Lower leg skin (tissue), 4 donors: ENCODE results near the gene TP73. TPM values are rescaled to one million over a fixed set of nuclear protein-coding genes. Genes with fewer than 3 reads are reported as not detected.

ENCODE experiments used
- DNase-seq, 2 donors: peaks; one replicate each; pipeline ENCODE4 v3.0.0-alpha.2; 2019; ENCODE audit warnings: low spot score in 2 of 2
- H3K4me3 ChIP-seq: fragments of 200-600 bp; sonication (generic); 2 replicates; pipeline ENCODE4 v1.5.1; 2017; ENCODE audit warnings: mild to moderate bottlenecking, low read depth; ENCODE audit not compliant: poor library complexity, severe bottlenecking
- POLR2A ChIP-seq, 2 donors: fragments of 450-650 bp; IDR thresholded peaks; one replicate each; pipeline ENCODE4 v1.6.1; 2016 to 2017; ENCODE audit warnings: antibody characterized with exemption in 2 of 2, mild to moderate bottlenecking in 1 of 2, moderate library complexity in 1 of 2
- WGBS, 2 donors: methylation state at CpG; one replicate each; pipeline ENCODE4 v1.1.5; 2018; 5-methylcytosine and 5-hydroxymethylcytosine counted together
- intact Hi-C: fragments of 100-400 bp; cut with DNase I; formaldehyde crosslinking; loops from one replicate; pipeline ENCODE4 v1.15.0; 2023; ENCODE audit warnings: low total_unique reads
- total RNA-seq, 4 donors: library from RNA; depleted of rRNA; stranded (reverse); fragments of >200 nt; gene quantifications; one replicate each; pipeline ENCODE4 v1.1.0, GENCODE V29; 2016
- TF ChIP-seq, protein P1 (sequence below), 3 donors: fragments of 450-650 bp; IDR thresholded peaks; one replicate each; pipeline ENCODE4 v1.5.1; 2016; ENCODE audit warnings: antibody characterized with exemption in 3 of 3, mild to moderate bottlenecking in 3 of 3, moderate library complexity in 2 of 3

The TP73 gene
- total RNA-seq, 4 donors from 2014 or later = 5.8 to 23.6 (median 11.0) TPM

DNA sequence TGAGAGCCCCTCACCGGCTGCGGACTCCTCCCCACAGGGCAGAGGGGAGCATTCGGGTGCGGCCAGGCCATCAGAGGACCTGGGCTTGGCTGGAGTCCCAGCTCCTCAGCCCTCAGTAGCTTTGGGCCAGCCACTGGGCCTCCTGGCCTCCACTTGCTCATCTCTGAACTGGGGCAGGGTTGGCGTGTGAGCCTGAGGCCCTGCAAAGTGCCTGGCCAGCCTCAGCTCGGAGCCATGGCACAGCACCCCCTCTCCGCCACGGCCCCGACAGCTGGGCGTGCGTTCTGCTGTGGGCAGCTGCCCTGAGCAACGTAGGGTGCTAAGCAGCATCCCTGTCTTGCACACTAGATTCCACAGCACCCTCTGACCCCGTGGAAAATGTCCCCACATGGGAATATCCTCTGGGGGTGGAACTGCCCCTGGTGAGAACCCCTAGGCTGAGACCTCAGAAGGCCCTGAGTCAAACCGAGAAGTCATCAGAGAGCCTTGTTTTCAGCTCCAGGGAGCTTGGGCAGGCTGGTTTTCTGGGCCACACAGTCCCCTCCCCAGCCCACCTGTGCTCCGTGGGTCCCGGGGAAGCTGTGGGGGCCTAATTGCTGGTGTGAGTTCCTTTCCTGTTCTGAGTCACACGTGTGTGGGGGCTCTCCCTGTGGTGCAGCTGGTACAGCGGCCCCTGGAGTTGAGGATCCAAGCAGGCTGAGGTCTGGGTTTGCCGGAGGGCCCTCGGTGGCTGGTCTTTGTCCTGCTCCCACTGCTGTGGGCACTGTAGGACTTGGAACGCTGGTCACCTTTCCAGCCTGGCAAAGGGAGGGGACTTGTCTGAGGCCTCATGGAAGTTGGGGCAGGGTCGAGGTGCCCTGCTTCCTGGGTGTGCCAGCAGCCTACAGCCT, 24.5 kb downstream of the TP73 start:
- 73 to 74% methylated on average over 8 to 22 of the region's 22 CpGs for WGBS, 2 donors

DNA sequence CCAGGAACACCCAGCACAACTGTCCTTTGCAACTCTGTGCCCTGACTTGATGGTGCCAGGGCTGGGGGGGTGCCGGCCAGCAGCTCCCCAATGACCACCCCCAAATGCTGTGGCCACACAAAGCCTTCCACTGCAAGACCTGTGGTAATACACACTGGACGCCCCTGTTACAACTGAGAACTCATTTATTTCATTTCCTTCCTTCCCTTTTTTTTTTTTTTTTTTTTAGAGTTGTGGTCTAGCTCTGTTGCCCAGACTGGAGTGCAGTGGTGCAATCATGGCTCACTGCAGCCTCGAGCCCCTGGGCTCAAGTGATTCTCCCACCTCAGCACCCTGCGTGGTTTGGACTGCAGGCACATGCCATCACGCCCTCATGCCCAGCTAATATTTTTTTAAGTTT, 25.2 kb downstream of the TP73 start:
- H3K4me3 ChIP-seq = no peak overlapping the region
- TF ChIP-seq, protein P1, sequence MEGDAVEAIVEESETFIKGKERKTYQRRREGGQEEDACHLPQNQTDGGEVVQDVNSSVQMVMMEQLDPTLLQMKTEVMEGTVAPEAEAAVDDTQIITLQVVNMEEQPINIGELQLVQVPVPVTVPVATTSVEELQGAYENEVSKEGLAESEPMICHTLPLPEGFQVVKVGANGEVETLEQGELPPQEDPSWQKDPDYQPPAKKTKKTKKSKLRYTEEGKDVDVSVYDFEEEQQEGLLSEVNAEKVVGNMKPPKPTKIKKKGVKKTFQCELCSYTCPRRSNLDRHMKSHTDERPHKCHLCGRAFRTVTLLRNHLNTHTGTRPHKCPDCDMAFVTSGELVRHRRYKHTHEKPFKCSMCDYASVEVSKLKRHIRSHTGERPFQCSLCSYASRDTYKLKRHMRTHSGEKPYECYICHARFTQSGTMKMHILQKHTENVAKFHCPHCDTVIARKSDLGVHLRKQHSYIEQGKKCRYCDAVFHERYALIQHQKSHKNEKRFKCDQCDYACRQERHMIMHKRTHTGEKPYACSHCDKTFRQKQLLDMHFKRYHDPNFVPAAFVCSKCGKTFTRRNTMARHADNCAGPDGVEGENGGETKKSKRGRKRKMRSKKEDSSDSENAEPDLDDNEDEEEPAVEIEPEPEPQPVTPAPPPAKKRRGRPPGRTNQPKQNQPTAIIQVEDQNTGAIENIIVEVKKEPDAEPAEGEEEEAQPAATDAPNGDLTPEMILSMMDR (IDR thresholded peaks at IDR 0.05) = no peak
- TF ChIP-seq POLR2A (IDR thresholded peaks at IDR 0.05) = no peak
- 62 to 84% methylated on average over 5 of the region's 5 CpGs for WGBS, 2 donors
- intact Hi-C loops = no loop called here
- DNase-seq = no peak

More for the DNA sequence above, 24.5 kb downstream of the TP73 start:
- no peak for DNase-seq
- no peak overlapping the region for H3K4me3 ChIP-seq
- TF ChIP-seq, protein P1 (IDR thresholded peaks at IDR 0.05) = no peak
- TF ChIP-seq POLR2A (IDR thresholded peaks at IDR 0.05) = no peak
- intact Hi-C loops = no loop called here

DNA sequence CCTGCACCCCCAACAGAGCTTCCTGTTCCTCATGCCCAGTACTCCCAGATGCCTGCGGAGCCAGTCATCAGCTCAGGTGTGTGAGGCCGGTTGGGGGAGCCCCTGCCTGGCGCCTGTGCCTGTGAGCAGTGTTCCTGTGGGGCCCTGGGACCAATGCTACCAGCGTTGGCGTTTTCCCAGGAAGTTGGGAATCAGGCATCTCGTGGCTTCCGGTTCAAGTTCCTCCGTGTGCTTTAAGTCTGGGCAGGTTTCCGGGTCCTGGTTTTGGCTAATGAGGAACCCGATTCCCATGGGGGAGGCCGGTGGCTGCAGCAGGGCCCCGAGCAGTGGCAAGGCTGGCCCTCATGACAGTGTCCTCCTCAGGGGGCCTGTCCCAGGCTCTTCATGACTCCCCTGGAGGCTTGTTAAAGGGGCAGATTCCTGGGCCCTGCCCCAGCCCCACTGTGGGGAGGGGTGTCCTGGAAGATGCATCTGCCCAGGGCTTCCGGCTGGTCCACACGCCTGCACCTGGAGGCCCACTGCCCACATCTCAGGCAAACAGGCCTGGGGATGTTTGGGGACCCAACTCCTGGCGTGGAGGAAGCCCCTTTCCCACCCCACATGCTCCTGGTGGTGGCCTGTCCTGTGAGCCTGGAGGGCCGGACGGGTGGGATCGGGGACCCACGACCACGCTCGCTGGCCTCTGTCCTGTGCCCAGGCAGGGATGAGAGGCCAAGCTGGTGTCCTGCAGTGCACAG, 26.2 kb downstream of the TP73 start:
- H3K4me3 ChIP-seq = no peak overlapping the region
- no peak for DNase-seq
- TF ChIP-seq, protein P1 (IDR thresholded peaks at IDR 0.05) = no peak
- TF ChIP-seq POLR2A (IDR thresholded peaks at IDR 0.05) = no peak
- WGBS, 2 donors = 54 to 67% methylated on average over 17 to 20 of the region's 21 CpGs
- intact Hi-C loops = no loop called here

DNA sequence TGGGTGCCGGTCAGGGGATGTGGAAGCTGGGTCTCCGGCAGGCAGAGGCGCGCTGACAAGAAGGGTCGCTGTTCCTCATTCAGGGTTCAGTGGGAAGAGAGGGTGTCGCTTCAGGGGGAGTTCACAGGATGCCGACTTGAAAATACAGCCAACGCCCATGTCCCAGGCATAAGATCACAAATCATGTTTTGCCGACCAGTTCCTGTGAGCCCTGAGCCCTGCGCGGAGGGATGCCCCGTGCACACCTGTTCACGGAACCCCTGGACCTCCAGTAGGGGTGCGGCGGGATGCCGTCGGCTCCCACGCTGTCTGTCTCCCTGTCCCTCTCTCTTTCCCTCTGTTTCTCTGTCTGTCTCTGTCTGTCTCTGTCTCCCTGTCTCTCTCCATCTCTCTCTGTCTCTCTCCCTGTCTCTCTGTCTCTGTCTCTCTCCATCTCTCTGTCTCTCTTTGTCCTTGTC, 26.8 kb downstream of the TP73 start:
- no peak overlapping the region for H3K4me3 ChIP-seq
- no peak for DNase-seq
- TF ChIP-seq, protein P1 (IDR thresholded peaks at IDR 0.05) = no peak
- TF ChIP-seq POLR2A (IDR thresholded peaks at IDR 0.05) = no peak
- WGBS, 2 donors = 63 to 64% methylated on average over 17 to 18 of the region's 18 CpGs
- intact Hi-C loops = no loop called here

DNA sequence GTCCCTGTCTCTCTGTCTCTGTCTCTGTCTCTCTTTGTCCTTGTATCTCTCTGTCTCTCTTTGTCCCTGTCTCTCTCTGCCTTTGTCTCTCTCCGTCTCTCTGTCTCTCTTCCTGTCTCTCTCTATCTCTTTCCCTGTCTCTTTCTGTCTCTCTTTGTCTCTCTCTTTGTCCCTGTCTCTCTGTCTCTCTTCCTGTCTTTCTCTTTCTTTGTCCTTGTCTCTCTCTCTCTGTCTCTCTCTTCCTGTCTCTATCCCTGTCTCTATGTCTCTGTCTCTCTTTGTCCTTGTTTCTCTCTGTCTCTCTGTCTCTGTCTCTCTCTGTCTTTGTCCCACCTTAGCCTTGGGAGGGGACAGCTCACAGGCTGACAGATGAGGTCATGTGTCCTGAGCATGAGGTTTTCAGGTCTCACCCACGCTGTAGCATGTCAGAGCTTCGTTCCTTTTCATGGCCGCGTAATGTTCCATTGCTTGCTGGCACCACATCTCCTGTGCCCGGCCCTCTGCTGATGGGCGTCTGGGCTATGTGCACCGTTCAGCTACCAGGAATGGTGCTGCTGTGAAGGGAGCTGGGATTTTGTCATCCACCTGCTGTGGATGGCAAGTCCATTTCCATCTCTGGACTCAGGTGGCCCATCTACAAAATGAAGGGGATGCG, 27.6 kb downstream of the TP73 start:
- intact Hi-C loops = no loop called here
- TF ChIP-seq POLR2A (IDR thresholded peaks at IDR 0.05) = no peak
- no peak overlapping the region for H3K4me3 ChIP-seq
- DNase-seq = no peak
- WGBS, 2 donors = 90 to 93% methylated on average over 9 of the region's 9 CpGs
